ENCODE measurements around the gene CRYL1. TPM values are rescaled to one million over a fixed set of nuclear protein-coding genes. Genes with fewer than 3 reads are reported as not detected.

The CRYL1 gene
- total RNA-seq, 6 experiments from 2014 or later, result 10.9 to 13.2 (median 12.0) TPM

DNA sequence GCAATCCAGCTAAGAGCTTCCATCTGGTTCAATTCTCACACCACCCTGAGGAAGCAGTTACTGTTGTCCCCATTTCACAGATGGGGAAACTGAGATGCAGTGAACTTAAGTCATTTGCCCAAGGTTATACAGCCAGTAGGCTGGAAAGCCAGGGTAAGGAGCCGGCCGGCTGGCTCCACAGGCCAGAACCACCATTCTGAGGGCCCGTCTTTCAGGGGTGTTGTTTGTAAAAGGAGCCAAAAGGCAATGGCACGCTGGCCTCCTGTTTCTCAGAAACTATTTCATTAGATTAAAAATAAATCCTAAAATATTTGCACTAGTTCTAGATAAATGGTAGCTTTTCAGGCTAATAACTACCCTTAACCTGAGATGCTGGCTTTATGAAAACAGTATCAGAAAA, 114.9 kb downstream of the CRYL1 start:
- no peak overlapping the region for H3K4me3 Mint-ChIP-seq

GRCh38 chr13:20408181-20408580, 117.5 kb downstream of the CRYL1 start:
- DNase-seq, result no peak
- H3K4me1 Mint-ChIP-seq (ENCODE audit: low read depth), result peaks cover 6% of the 10 kb centered on the region
- no peak overlapping the region for H3K4me3 Mint-ChIP-seq
- no peaks in the 10 kb centered on the region; the same call in 1 of the 2 replicates for H3K36me3 Mint-ChIP-seq (ENCODE audit: low read depth)
- H3K27ac Mint-ChIP-seq, result no peak overlapping the region
- TF ChIP-seq CTCF (IDR thresholded peaks at IDR 0.05), result no peak
- peaks cover 15% of the 10 kb centered on the region for H3K27me3 Mint-ChIP-seq (ENCODE audit: insufficient read depth)
- H3K9me3 Mint-ChIP-seq, result no peaks in the 10 kb centered on the region

More for the DNA sequence above, 114.9 kb downstream of the CRYL1 start:
- no peak for TF ChIP-seq CTCF (IDR thresholded peaks at IDR 0.05)
- Mint-ChIP-seq H3K27ac (no peak overlapping the region), H3K4me1 (ENCODE audit: low read depth) (peaks cover 8% of the 10 kb centered on the region), H3K9me3 (no peaks in the 10 kb centered on the region), H3K27me3 (ENCODE audit: insufficient read depth) (peaks cover 23% of the 10 kb centered on the region), H3K36me3 (ENCODE audit: low read depth) (no peaks in the 10 kb centered on the region; the same call in 1 of the 2 replicates)
- no peak for DNase-seq

- Mint-ChIP-seq H3K36me3 (ENCODE audit: low read depth) (no peaks in the 10 kb centered on the region; the same call in 1 of the 2 replicates), H3K27me3 (ENCODE audit: insufficient read depth) (peaks cover 15% of the 10 kb centered on the region), H3K27ac (no peak overlapping the region), H3K9me3 (no peaks in the 10 kb centered on the region), H3K4me1 (ENCODE audit: low read depth) (peaks cover 5% of the 10 kb centered on the region), H3K4me3 (no peak overlapping the region)
- no peak for DNase-seq
- no peak for TF ChIP-seq CTCF (IDR thresholded peaks at IDR 0.05)
Observed at GRCh38 chr13:20407759-20408158, 117.9 kb downstream of the CRYL1 start.

DNA sequence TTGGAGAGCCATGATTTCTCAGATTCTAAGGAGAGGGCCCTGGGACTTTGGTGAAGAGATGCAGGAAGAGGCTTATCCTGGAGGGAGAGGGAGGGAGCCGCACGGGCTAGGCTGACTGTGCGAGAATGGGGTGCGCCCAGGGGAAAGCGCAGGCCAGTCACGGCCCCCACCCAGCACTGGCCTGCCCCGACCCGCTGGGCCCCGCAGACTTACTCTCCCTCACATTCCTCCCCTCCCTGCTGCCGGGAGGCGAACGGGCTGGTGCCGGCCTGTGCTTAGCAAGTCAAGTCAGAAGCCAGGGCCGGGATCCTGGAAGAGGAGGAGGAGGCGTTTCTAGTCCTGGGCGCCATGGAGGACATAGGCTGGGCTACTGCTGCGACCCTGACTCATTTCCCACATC, 120.0 kb downstream of the CRYL1 start:
- no peaks in the 10 kb centered on the region for H3K9me3 Mint-ChIP-seq
- H3K4me1 Mint-ChIP-seq (ENCODE audit: low read depth), result peaks cover 23% of the 10 kb centered on the region
- no peak for TF ChIP-seq CTCF (IDR thresholded peaks at IDR 0.05)
- no peak overlapping the region for H3K27ac Mint-ChIP-seq
- H3K36me3 Mint-ChIP-seq (ENCODE audit: low read depth), result no peaks in the 10 kb centered on the region
- DNase-seq, result no peak
- H3K4me3 Mint-ChIP-seq, result no peak overlapping the region
- peaks cover 16% of the 10 kb centered on the region for H3K27me3 Mint-ChIP-seq (ENCODE audit: insufficient read depth)

GRCh38 chr13:20404488-20405222, 121.0 kb downstream of the CRYL1 start:
- Mint-ChIP-seq H3K4me1 (ENCODE audit: low read depth) (peaks cover 28% of the 10 kb centered on the region), H3K27me3 (ENCODE audit: insufficient read depth) (peaks cover 23% of the 10 kb centered on the region), H3K27ac (no peak overlapping the region), H3K4me3 (no peak overlapping the region), H3K36me3 (ENCODE audit: low read depth) (no peaks in the 10 kb centered on the region), H3K9me3 (no peaks in the 10 kb centered on the region)
- DNase-seq, result no peak
- TF ChIP-seq CTCF (IDR thresholded peaks at IDR 0.05), result no peak
